Cerebellar cortex (tissue), 1 donor: ENCODE data around the gene RBL1.
"Not testable (repeated sequence)": the region's sequence is repeated elsewhere in the genome, so short reads cannot be mapped to it uniquely, and the experiment has no call there.

ENCODE experiments used
- DNase-seq: peaks from one replicate; pipeline ENCODE4 v3.0.0-alpha.2; 2015; ENCODE audit warnings: low spot score

The RBL1 gene

DNA sequence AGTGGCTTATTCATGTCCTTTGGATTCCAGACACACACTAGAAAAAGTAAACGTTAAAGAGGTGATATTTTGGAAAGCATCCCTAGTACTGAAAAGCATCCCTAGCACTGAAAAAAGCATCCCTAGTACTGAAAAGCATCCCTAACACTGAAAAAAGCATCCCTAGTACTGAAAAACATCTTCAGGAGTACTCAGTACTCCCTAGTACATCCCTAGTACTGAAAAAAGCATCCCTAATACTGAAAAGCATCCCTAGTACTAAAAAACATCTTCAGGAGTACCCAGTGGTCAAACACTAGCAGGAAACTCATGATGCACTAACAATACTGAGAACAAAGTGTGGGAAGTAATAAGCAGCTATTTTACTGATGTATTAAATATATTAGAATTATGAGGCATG, 98.7 kb downstream of the RBL1 start:
- no peak for DNase-seq

DNA sequence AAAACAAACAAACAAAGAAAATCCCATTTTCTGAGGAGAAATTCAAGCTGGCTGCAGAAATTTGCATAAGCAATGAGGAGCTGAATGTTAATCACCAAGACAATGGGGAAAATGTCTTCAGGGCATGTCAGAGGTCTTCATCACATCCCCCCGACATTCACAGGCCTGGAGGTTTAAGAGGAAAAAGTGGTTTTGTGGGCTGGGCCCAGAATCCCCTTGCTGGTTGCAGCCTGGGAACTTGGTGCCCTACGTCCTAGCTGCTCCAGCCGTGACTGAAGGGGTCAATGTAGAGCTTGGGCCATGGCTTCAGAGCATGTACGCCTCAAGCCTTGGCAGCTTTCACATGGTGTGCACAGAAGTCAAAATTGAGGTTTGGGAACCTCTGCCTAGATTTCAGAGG, 101.6 kb downstream of the RBL1 start:
- not testable (repeated sequence) for DNase-seq

DNA sequence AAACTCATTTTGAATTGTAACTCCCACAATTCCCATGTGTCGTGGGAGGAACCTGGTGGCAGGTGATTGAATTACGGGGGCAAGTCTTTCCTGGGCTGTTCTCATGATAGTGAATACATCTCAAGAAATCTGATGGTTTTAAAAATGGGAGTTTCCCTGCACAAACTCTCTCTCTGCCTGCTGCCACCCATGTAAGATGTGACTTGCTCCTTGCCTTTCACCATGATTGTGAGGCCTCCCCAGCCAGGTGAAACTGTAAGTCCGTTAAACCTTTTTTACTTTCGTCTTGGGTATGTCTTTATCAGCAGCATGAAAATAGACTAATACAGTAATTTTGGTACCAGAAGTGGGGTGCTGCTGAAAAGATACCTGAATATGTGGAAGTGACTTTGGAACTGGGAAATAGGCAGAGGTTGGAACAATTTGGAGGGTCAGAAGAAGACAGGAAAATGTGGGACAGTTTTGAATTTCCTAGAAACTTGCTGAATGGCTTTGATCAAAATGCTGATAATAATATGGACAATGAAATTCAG, 102.9 kb downstream of the RBL1 start:
- DNase-seq, result no peak

DNA sequence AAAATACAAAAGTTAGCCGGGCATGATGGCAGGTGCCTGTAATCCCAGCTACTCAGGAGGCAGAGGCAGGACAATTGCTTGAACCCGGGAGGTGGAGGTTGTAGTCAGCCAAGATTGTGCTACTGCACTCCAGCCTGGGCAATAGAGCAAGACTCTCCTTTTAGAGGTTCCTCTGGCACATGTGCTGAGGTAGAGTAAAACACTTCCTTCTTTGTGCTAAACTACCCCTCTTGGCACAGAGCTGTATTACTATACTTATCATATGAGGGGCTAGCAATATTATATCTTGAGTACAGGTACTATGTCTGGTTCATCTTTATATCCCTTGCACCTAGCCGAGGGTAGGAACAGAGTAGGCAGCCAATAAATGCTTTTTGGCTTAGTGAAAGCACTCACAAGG, 104.1 kb downstream of the RBL1 start:
- no peak for DNase-seq

DNA sequence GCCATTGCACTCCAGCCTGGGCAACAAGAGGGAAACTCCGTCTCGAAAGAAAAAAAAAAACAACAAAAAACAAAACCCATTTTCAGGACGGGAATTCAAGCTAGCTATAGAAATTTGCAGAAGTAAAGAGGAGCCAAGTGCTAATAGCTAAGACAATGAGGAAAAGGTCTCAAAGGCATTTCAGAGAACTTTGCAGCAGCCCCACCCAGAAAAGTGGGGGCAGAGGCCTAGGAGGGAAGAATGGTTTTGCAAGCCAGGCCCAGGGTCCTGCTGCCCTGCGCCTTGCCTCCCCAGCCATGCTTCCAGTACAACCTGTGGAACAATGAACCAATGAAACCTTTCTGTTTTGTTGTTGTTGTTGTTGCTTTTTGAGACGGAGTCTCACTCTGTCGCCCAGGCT, 106.0 kb downstream of the RBL1 start:
- DNase-seq, result no peak

DNA sequence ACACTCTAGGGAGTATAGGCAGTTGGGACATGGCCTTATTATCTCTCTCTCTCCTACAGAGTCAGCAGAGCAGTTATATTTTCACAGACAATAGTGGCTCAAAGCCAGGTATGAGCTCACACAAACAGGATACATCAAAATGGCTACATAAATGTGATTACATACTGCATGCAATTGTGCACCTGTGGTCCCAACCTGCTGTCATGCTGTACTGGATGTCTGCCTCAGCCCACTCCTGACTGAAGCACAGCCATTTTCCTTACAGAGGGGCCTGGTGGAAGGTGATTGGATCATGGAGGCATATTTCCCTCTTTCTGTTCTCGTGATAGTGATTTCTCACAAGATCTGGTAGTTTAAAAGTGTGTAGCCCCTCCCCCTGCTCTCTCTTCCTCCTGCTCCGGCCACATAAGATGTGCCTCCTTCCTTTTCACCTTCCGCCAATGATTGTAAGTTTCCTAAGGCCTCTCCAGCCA, 107.3 kb downstream of the RBL1 start:
- no peak for DNase-seq

DNA sequence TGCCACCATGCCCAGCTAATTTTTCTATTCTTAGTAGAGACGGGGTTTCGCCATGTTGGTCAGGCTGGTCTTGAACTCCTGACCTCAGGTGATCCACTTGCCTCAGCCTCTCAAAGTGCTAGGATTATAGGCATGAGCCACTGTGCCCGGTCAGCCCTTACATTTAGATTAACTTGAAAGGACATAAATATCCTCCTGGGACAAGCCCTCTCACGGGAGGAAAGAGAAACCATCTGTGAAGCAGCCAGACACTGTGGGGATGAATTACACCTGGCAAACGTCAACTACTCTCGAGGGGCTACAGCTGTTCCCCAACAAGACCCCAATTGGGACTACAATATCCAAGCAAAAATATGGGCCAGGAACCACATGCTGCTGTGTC, 111.5 kb downstream of the RBL1 start:
- DNase-seq, result no peak

DNA sequence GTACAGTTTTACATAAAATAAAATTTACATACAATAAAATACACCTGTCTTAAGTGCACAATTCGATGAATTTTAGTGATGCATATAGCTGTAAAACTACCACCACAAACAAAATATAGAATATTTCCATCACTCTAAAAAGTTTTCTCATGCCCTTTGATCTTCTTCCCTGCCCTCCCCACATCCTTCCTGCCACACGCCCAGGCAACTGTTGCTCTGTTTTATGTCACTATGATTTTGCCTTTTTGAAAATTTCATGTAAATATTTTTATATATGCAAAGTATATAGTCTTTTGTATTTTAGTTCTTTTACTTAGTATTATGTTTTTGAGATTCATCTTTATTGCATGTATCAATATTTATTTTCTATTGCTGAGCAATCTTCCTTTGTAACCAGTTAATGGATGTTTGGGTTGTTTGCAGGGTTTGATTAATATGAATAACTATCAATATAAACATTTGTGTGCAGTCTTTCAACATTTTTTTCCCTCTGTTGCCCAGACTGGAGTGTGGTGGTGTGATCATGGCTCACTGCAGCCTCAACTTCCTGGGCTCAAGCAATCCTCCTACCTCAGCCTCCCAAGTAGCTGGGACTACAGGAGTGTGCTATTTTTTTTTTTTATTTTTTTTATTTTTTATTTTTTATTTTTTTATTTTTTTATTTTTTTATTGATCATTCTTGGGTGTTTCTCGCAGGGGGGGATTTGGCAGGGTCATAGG, 120.5 kb downstream of the RBL1 start:
- no peak for DNase-seq

DNA sequence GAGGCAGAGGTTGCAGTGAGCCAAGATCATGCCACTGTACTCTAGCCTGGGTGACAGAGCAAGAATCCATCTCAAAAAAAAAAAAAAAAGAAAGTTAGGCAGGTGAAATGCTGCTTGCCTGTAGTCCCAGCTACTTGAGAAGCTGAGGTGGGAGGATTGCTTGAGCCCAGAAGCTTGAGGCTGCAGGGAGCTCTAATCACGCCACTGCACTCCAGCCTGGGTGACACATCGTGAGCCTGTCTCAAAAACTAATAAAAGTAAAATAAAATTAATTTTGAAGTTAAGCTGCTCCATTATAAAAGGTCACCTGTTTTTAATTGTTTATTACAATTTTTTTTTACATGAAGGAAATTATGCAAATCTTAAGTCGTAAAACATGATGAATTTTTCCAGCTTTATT, 121.1 kb downstream of the RBL1 start:
- no peak for DNase-seq

DNA sequence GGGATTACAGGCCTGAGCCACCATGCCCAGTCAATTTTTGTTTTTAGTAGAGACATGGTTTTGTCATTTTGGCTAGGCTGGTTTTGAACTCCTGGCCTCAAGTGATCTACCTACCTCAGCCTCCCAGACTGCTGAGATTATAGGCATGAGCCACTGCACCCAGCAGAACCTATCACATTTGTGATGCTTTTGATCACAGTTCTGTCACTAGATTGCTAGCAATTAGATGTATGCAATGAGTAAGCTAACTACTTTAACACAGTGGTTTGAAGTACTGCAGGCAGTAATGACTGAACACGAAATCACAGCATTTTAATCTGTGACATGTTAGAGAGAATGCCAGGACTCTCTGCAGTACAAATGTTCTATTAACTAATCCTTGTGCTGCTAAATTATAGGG, 124.7 kb downstream of the RBL1 start:
- DNase-seq, result no peak

DNA sequence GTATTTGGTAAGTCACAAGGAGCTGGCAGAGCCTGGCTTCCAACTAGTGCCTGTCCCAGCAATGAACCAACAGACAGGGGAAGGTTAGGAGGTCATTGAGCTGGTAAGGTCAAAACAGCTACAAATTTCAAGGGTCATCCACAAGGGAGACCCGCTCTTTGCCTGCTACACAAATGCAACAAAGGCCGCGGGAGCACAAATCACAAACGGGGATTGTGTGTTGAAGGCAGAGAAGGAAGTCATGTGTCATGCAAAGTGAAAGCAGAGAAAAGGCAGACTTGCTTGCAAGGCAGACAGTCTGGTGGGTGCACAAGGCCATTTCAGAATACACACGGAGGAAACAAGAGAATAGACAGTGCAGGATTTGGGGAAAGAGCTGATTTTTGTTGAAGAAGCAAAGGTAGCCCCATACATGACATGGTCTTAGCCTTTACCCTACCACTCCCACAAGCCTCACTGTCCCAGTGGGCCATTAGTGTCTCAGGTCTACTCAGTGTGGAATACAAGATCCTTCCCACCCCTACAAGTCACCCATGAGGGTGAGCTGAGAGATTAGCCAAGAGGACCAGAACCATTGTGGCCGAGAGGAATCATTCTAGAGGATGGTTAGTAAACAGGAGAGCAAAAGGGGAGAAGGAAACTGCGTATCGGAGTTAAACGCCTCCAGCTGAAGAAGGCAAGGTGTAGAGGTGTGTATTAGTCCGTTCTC, 126.2 kb downstream of the RBL1 start:
- DNase-seq, result no peak

DNA sequence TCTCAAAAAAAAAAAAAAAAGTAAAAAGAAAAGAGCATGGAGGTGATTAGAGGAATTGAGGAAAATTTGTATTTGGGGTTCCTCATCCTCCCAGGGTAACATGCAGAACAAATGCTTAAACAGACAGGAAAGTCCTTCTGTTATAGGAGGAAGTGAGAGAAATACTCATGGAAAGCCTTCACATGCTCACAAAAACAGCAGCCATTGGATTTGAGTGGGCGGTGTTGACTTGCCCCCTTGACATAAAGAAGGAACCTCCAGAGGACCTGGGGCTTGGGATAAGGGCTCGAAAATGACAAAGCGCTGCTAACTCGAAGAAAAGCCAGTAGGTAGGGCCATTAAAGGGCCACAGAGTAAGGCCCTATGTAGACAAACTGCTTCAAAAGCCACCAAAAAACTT, 126.7 kb downstream of the RBL1 start:
- no peak for DNase-seq

DNA sequence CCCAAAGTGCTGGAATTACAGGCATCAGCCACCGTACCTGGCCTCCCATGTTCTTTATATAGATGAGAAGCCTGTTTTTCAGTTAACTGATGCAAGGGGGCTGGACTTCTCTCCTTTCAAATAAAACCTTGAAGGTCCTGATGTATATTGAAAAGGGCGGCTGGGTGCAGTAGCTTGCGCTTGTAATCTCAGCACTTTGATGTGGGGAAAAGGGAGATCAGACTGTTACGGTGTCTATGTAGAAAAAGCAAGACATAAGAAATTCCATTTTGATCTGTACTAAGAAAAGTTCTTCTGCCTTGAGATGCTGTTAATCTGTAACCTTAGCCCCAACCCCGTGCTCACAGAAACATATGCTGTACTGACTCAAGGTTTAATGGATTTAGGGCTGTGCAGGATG, 128.2 kb downstream of the RBL1 start:
- no peak for DNase-seq

DNA sequence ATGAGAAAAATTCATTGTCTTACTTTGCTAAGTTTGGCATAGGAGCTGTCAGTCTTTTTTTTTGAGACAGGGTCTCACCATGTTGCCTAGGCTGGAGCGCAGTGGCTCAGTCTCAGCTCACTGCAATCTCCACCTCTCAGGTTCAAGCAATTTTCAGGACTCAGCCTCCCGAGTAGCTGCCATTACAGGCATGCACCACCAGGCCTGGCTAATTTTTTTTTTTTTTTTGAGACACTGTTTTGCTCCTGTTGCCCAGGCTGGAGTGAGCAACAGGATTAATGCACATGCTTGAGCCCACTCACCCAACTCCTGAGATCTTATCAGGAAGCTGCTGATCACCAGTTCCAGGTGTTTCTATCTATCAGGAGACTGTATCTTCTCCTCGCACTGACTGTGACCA, 128.8 kb downstream of the RBL1 start:
- DNase-seq, result not testable (repeated sequence)

DNA sequence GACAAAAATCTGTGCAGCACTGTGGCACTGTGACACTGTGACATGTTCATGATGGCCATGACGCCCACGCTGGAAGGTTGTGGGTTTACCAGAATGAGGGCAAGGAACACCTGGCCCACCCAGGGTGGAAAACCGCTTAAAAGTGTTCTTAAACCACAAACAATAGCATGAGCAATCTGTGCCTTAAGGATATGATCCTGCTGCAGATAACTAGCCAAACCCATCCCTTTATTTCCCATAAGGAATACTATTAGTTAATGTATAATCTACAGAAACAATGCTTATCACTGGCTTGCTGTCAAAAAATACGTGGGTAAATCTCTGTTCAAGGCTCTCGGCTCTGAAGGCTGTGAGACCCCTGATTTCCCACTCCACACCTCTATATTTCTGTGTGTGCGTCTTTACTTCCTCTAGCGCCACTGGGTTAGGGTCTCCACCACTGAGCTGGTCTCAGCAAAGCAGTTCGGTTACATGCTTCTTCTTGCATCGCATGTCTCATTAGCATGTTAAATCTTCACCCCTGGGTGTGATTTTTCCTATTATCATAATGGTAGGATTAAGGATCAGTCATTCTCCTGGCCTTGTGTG, 133.3 kb downstream of the RBL1 start:
- not testable (repeated sequence) for DNase-seq

DNA sequence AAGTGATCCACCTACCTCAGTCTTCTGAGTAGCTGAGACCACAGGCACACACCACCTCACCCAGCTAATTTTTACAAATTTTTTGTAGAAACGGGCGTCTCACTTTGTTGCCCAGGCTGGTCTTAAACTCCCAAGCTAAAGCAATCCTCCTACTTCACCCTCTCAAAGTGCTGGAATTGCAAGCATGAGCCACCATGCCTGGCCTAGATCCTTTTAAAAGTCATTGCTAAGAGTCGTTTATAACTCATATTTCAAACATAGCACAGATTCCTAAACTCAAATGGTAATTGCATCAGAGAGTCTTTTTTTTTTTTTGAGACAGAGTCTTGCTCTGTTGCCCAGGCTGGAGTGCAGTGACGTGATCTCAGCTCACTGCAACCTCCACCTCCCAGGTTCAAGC, 136.6 kb downstream of the RBL1 start:
- no peak for DNase-seq

DNA sequence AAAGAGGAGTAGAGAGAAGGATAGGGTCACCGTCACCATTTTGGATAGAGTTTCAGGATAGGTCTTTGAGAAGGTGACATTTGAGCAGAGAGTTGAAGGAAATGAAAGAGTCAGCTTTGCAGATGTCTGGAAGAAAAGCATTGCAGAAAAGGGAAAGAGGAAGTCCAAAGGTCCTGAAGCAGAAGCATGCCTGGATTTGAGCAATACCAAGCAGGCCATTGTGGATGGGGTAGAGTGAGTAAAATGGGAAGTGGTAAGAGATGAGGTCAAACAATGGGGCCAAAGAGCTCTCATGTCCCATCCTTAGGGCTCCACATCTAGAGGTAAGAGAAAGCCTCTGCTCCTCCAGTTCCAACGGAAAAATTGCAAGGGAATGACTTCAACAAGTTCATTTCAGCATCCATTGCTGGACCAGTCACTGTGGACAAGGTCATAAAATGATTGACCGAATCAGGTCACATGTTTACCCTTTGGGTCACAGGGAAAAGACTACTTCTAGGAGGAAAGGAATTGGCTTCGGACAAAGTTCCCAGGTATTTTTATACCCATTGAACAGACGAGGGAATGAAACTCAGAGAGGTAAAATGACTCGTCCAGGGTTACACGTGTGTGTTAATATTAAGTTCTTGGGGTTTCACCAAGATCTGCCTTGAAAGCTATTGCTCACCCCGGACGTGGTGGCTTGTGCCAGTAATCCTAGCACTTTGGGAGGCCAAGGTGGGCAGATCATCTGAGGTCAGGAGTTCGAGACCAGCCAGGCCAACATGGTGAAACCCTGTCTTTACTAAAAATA, 137.7 kb downstream of the RBL1 start:
- no peak for DNase-seq

DNA sequence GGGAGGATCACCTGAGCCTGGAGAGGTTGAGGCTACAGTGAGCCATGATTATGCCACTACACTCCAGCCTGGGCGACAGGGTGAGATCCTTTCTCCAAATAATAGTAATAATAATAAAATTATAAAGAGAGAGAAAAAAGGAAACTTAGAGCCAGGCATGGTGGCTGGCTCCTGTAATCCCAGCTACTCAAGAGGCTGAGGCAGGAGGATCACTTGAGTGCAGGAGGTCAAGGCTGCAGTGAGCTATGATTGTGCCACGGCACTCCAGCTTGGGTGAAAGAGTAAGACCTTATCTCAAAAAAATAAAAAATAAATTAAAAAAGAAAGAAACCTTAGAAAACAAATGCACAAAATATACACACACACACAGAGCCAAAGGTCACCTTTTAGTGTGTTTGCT, 139.1 kb downstream of the RBL1 start:
- no peak for DNase-seq

DNA sequence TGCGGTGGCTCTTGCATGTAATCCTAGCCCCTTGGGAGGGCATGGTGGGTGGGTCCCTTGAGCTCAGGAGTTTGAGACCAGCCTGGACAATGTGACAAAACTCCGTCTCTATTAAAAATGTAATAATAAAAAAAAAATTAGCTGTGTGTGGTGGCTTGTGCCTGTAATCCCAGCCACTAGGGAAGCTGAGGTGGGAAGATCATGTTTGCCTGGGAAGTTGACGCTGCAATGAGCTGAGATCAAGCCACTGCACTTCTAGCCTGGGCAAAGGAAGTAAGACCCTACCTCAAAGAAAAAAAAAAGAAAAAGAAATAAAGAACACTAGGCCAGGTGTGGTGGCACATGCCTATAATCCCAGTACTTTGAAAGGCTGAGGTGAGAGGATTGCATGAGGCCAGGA, 139.8 kb downstream of the RBL1 start:
- no peak for DNase-seq

DNA sequence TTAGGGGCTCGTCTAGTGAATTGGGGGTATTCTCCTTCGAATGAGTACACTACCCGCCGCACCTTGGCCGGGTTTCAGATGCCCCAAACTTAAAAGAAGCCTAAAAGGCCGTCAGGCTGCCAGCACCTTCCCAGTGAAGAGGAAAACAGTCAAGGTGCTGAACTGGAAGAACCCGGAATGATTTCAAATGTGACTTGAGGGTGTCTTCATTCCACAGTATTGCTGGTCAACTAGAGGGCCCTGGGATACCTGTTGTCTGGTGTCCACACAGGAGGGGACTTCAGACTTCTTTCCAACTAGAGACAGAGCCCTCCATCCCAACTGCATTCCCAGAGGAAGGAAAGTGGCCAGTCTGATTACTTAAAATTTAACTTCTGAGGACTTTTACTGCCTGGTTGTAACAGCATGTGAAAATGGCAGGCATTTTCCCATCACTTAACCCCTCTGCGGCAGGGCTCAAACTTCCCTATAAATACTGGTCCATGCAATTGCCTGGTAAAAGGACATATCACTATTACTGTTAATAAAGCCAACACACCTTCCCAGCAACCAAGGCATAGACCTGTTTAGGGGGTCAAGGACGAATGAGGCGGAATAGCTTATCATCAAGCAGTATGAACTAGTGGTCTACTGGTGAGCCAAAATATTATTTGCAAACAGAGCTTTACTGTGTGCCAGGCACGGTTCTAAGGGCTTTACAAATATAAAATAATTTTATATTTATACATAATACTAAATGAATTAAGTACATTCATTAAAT, 143.6 kb downstream of the RBL1 start:
- DNase-seq, result no peak

DNA sequence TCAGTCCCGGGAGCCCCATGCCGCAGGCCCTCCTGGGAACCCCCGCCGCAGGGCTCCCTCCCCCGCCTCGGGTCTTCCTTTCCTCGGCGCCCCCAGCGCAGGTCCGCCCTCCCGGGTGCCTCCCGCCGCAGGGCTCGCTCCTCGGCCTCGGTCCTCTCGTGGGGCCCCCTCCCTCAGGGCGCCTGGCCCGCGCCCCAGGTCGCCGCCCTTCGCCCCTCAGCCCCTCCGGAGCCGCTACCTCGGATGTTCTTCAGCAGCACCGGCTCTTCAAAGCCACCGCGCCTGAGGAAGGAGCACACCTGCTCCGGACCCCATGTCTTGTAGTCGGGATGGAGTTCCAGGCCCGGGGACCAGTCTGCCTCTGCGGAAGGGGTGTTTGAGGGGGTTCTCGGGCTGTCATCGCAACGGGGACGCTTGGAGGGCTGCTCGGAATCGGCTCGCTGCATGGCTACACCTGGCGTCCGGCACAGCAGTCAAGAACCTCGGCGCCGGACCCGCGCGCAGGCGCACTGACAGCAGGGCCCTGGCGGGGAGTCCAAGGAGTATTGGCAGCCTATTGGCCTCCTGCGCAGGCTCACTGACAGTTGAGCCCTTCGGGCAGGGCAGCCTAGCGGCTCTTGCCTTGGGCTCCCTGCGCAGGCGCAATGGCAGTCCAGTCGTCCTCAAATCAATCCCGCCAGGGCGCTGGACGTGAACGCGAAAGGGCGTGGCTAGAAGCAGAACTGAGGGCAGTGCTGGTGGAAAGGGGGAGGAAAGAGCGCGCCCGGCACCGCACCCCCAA, 144.4 kb downstream of the RBL1 start, which contains the start of gene SAMHD1:
TSS of gene SAMHD1 (minus strand) at position 511 of the 781 bp plus-strand sequence. CDS start at position 446, 65 bp downstream.
- DNase-seq, result peak; percentile 99
